ENCODE results near the gene GBE1.

The GBE1 gene

DNA sequence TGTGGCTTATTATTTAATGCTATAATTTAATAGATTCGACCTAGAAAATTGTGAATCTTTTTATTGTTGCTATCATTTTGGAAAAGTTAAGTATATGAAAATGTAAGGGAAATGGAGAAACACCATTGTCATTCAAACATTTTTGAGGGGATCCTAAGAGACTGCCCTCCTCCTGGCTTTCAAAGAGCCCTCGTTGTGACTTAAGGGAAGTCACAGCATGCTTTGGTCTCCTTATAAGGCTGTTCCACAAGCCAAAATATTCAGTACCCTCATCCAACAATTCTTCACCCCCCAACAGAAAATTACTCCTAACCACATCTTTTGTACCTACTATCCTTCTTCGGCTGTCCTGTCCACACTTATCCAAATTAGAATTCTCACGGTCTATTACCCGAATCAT lies 140.2 kb downstream of the GBE1 start:
- no peak for DNase-seq (ENCODE audit: low read depth)

- no peak for DNase-seq (ENCODE audit: low read depth)
These were observed 140.6 kb downstream of the GBE1 start for GRCh38 chr3:81620849-81621248.

GRCh38 chr3:81612768-81613167 lies 148.7 kb downstream of the GBE1 start:
- DNase-seq (ENCODE audit: low read depth), result no peak

- no peak for DNase-seq (ENCODE audit: low read depth)
These were observed 158.7 kb downstream of the GBE1 start for GRCh38 chr3:81602781-81603180.

DNA sequence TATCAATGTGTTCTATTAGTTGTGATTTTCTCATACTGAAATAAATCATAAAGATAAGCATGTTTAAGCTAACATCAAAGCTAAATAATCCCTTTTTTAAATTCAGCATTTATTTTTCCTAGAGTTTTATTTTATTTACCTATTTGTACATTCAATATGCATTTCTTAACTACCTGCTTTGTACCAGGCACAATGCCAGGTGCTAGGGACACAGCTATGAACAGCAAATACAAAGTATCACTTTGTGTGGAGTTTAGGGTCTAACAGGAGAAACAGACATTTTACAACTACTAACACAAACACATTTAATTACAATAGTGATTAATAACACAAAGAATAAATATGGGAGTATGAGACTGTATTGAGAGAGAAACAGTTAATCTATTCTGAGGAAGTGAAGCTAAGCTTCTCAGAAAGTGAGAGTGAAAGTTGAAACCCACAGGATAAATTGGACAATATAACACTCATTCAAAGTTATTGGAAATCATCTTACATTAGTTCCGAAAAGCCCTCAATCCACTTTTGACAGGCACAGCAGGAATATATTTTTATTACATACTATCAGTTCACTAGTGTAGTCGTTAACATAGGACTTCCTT lies 159.6 kb downstream of the GBE1 start:
- DNase-seq (ENCODE audit: low read depth), result no peak

DNA sequence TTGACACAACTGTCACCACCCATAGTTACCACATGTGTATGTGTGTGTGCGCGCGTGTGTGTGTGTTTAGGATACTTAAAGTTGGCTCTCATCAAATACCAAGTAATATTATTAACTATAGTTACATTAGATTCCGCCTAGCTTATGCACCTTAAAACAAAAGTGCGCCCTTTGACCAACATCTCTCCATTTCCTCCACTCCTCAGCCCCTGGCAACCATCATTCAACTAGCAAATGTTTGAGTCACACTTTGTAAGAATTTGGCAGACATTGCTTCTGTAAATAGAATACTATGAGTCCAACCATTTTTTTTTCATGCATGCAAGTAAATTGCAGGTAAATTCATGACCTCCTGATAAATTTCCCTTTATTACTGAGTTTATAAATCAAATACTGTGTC lies 169.3 kb downstream of the GBE1 start:
- DNase-seq (ENCODE audit: low read depth), result no peak

DNA sequence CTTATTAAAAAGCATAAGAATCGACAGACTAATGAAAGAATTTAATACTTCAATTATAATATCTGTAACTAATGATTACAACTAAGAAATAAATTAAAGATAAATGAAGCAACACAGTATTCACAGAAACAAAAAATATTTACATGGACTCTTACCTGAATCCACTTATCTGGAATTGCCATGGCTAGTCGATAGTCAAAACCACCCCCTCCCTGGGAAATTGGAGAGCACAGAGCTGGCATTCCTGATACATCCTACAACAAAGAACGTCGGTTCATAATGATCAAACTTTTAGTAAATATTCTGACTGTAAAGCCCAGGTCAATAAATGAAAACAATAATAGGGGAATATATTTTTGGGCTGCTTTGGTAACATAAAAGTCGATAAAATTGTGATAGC lies 175.5 kb downstream of the GBE1 start:
- DNase-seq (ENCODE audit: low read depth), result no peak

- no peak for DNase-seq (ENCODE audit: low read depth)
These were observed 176.4 kb downstream of the GBE1 start for GRCh38 chr3:81585056-81585455.

DNA sequence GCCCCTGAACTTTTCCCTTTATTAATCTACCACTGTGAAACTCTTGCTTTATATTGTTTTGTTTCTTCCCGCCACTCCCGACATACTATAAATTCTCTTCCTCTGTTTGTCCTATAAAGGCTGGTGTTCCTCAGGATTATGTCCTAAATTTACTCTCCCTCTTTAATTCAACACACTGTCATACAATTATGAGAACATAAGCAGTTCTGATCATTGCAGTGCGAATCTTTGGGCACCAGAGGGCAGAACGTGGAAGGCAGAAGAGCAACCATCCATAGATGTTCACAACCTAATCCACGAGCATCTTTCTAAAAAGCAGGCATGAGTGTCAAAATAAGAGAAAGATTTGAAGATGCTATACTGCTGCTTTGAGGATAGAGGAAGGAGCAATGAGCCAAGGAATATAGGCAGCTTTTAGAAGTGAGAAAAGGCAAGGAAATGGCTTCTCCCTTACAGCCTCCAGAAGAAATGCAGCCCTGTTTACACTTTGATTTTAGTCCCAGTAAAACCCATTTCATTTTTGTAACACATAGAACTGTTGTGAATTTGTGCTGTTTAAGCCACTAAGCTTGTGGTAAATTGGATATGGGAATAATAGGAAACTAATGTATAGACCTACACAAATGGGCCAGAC lies 179.4 kb downstream of the GBE1 start:
- no peak for DNase-seq (ENCODE audit: low read depth)

GRCh38 chr3:81580355-81580754 lies 181.1 kb downstream of the GBE1 start:
- no peak for DNase-seq (ENCODE audit: low read depth)

DNA sequence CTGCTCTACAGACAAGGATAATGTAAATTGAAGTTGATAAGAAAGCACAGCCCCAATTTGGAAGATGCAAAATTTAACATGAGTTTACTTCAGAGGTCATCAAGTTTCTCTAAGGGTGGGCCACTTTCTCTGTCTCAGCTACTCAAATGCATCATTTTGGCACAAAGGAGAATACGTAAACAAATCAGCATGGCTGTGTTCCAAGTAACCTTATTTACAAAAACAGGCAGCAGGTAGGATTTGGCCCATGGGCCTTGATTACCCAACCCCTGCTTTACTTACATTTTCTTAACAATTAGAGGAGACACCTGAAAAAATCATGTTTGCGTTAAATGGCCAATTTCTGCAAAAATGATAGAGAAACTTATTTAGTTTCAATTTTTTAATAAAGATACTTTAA lies 181.7 kb downstream of the GBE1 start:
- no peak for DNase-seq (ENCODE audit: low read depth)

DNA sequence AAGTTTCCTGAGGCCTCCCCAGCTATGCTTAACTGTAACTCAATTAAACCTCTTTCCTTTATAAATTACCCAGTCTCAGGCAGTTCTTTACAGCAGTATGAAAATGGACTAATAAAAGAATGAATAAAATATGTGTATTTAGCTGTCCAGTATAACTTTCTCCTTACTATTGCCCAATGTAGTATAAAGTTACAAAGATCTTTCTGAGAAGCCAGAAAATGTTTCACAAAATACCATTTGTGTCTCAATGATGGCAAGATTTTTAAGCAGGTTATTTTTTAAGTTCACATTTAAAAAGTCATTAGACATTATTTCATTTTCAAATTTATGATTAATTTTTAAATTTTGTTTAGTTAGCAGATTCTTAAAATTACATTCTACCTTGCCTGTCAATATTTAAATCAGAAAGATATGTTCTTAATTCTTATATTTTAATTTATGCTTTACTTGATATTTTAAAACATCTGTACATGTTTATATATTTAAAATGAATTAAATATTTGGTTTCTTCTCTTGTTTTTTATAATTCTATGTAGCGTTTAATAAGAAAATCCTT lies 189.2 kb downstream of the GBE1 start:
- no peak for DNase-seq (ENCODE audit: low read depth)

DNA sequence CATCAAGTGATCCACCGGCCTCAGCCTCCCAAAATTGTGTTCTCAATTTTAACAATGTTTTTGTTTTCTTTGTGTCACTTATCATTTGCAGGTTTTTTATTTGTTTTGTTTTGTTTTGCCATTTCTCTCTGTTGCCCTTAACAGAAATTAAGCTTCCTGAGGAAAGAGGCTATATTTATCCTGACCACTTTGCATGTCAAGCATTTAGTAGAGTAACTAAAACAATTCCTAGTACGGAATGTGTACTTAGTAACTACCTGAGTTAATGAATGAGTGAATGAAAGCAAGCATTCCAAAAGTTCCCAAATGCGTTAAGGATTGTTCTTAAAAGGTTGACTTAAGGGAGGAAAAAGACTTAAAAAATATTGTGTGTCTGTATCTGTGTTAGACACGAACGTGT lies 193.1 kb downstream of the GBE1 start:
- no peak for DNase-seq (ENCODE audit: low read depth)

GRCh38 chr3:81565041-81565440 lies 196.4 kb downstream of the GBE1 start:
- no peak for DNase-seq (ENCODE audit: low read depth)

DNA sequence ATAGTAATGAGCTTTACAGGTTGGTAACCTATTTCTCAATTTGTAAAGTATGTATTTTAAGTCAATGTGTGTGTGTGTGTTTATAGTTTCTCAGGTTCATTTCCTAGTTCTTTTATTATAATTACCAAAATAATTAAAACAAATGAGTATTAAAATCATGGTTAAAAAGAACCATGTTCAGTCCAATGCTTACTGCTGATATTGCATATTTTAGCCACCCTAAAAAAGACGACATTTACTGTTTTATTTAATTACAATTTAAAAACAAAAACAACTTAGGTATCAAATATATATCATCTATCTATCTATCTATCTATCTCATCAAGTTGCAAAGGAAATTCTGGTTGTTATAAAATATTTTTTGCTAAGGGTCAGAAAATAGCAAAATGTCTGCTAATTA lies 203.3 kb downstream of the GBE1 start:
- no peak for DNase-seq (ENCODE audit: low read depth)

DNA sequence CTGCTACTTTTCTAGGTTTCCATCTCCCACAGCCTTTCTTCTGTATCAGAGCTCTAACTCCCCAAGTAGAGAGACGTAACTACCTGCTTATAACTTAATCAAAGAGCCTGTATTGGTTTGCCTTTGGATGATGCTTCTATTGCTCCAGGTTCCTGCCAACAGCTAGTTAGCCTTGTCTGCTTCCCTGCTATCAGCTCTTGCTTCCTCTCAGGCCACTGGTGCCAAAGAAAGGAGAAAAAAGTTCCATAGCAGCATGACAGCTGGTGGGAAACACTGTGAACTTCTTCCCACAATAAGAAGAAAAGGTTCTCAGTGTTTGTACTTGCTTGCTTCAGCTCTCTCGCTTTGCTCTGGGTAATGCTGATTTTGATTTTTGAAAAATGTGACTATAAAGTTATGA lies 206.6 kb downstream of the GBE1 start:
- DNase-seq (ENCODE audit: low read depth), result no peak

- no peak for DNase-seq (ENCODE audit: low read depth)
These were observed 207.1 kb downstream of the GBE1 start for GRCh38 chr3:81554388-81554787.

- no peak for DNase-seq (ENCODE audit: low read depth)
These were observed 211.0 kb downstream of the GBE1 start for GRCh38 chr3:81550415-81550814.

- DNase-seq (ENCODE audit: low read depth), result no peak
These were observed 211.6 kb downstream of the GBE1 start for GRCh38 chr3:81549831-81550230.

GRCh38 chr3:81549388-81549787 lies 212.1 kb downstream of the GBE1 start:
- no peak for DNase-seq (ENCODE audit: low read depth)

DNA sequence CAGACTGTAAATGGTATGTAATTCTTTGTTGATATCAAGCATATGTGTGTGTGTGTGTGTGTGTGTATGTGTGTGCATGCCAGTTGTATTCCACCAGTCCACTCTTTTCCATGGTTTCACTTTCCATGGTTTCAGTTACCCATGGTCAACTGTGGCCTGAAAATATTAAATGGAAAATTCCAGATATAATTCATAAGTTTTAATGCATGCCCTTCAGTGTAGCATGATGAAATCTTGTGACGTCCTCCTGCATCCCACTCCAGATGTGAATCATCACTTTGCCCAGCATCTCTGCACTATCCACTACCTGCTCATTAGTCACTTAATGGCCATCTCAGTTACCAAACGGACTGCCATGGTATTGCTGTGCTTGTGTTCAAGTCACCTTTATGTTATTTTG lies 215.9 kb downstream of the GBE1 start:
- DNase-seq (ENCODE audit: low read depth), result no peak

DNA sequence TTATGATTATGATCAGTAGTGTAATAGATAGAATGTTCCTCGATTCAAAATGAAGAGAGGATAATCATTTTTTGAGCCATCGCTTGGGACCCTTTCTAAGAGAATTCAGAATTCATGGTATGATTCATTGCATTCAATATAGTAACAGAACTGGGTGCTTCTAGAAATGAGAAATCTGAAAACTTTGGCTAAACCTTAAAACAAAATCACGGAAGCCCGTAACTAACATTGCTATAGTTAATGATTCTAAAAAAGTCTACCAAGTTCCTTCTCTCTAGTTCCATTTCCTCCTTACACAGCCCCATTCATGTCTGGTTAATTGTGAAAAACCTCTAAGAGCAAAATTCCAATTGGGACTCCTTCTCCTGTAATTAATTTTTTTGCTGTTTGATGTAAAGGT lies 217.1 kb downstream of the GBE1 start:
- DNase-seq (ENCODE audit: low read depth), result no peak

DNA sequence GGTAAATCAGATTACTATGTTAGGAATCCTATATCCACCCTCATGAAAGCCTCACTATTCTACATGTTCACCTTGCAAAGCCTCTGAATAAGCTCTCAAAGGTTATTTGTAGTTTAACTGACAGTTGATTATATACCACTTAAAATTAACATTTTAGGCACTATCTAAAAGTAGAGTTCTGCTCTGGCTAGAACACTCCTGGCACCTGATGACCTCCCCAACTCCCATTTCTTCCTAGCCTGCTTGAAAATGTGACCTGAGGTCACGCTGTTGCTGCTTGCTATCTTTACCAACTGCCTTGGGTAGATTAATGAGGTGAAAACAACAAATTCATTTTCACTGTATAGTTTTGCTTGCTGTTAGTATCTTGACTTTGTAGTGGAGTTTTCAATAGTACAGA lies 220.7 kb downstream of the GBE1 start:
- DNase-seq (ENCODE audit: low read depth), result no peak

- no peak for DNase-seq (ENCODE audit: low read depth)
These were observed 229.6 kb downstream of the GBE1 start for GRCh38 chr3:81531846-81532245.

Data from T-helper 22 cell (primary cell).